ENCODE data around the gene AGAP3.

Gene AGAP3

DNA sequence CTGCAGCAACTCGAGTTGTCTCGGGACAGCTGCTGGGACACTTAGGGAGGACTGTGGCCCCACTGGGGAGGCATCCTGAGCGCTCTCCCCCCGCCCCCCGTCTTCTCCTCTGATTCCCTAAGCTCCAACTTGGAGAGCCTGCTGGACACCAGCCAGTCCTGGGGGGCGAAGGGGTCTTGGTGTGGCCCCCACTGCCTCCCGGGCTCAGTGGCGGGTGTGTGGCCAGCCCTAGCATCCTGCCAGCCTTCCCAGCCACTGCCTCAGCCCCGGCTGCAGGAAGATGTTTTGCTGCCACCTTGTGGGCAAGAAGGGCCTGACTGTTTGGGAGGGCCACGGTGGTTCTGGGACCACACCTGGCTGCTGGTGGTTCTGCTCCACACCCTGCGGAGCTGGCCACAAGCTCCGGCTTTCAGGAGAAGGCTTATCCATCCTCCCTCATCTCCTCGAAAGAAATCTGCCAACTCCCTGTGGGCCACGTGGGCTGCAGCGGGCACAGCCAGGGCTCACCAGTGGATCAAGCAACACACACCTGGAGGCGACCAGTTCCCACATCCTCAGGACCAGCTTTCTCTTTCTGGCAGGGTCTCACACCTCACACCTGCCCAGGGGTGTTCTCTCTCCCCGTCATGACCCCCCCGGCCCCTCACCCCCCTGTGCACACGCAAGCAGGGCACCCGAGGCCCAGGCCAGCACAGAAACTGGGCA is 24.8 kb downstream of the AGAP3 start:
- DNase-seq = peak; percentile 63

GRCh38 chr7:151113344-151114150 is 27.3 kb downstream of the AGAP3 start:
- no peak for DNase-seq

- DNase-seq = no peak
These were observed 28.1 kb downstream of the AGAP3 start for GRCh38 chr7:151114151-151115090.

- no peak for DNase-seq
These were observed 29.0 kb downstream of the AGAP3 start for GRCh38 chr7:151115121-151115835.

DNA sequence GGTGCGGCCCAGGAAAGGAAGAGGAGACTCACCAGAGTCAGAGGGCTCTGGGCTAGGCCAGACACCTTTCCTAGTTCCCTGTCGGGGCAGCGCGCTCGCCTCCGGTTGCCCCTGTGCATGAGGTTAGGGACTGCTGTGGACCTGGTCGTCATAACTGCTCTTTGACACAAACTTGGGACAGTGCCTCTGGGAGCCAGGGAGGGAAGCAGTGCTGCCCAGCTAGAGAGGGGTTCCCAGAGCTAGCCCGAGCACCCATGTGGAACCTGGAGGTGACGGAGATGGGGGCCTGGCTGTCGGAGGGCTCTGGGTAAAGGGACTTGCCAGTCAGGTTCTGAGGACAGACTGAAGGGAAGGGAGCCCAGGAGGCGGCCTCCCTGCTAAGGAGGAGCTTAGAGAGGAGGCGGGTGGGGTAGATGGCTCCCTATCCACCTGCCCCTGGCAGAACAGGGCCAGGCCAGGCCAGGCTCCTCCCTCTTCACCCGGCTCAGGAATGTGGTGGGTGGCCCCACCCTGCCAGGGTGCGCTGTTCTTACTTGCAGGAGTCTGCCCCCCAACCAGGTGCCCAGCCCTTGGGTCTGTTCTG is 29.7 kb downstream of the AGAP3 start:
- DNase-seq = no peak

GRCh38 chr7:151116603-151117440 is 30.5 kb downstream of the AGAP3 start:
- no peak for DNase-seq

- DNase-seq = no peak
These were observed 31.3 kb downstream of the AGAP3 start for GRCh38 chr7:151117565-151117964.

DNA sequence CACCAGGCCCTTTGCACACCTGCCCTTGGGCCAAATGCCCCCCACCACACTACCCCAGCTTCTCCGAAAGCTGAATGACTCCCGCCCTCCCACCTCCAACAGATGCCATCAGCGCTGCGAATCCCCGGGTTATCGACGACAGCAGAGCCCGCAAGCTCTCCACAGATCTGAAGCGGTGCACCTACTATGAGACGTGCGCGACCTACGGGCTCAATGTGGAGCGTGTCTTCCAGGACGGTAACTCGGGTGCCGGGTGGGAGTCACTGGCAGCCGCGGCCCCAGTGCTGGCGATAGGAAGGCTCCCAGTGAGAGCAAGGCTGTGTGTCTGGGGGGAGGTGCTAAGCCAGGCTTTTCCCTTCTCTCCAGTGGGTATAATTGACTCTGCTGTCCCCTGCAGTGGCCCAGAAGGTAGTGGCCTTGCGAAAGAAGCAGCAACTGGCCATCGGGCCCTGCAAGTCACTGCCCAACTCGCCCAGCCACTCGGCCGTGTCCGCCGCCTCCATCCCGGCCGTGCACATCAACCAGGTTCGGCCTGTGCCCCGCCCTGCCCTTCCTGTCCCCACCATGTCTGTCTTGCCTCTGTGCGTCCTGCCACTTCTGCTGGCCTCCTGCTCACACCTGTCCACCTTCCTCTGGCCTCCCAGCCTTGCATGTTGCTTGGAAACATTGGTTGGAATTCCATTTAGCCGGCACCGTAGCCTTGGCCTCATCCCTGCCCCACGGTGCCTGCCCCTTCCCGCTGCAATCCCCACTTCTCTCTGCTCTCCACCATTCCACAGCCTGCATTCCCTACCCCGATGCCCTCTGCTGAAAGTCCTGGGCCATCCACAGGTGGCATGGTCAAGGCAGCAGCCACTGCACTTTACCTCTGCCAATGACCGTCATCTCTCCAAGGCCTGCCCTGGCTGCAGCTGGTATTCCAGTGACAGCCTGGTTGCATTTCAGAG is 32.1 kb downstream of the AGAP3 start:
- no peak for DNase-seq

- no peak for DNase-seq
These were observed 32.8 kb downstream of the AGAP3 start for GRCh38 chr7:151119055-151119415.

DNA sequence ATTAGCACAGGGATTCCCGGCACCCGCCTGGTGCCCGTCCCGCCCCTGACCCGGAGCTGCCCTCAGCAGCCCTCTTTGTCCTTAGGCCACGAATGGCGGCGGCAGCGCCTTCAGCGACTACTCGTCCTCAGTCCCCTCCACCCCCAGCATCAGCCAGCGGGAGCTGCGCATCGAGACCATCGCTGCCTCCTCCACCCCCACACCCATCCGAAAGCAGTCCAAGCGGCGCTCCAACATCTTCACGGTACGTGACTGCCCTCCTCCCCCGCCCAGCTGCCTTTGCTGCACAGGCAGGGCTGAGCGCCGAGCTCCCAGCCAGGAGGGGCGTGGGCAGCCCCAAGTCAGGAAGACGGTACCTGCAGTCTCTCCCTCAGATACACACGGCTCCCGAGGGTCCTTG is 33.6 kb downstream of the AGAP3 start:
- no peak for DNase-seq

DNA sequence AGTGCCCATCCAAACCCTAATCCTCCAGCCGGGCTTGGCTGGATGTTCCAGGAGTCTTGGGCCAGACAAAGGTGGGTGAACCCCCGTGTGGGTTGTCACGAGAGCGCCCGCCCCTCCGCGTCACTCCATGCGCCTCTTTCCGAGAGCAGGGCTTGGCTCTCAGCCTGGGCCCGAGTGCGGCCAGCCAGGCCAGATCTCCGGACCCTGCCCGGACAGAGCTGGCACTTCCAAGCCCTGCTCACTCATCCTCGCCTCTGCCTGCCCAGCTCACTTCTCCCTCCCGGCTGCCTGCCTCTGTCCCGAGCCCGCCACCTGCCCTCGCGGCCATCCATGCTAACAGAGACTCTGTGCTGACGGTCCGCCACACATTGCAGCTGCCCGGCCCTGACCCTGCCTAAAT is 34.6 kb downstream of the AGAP3 start:
- no peak for DNase-seq

DNA sequence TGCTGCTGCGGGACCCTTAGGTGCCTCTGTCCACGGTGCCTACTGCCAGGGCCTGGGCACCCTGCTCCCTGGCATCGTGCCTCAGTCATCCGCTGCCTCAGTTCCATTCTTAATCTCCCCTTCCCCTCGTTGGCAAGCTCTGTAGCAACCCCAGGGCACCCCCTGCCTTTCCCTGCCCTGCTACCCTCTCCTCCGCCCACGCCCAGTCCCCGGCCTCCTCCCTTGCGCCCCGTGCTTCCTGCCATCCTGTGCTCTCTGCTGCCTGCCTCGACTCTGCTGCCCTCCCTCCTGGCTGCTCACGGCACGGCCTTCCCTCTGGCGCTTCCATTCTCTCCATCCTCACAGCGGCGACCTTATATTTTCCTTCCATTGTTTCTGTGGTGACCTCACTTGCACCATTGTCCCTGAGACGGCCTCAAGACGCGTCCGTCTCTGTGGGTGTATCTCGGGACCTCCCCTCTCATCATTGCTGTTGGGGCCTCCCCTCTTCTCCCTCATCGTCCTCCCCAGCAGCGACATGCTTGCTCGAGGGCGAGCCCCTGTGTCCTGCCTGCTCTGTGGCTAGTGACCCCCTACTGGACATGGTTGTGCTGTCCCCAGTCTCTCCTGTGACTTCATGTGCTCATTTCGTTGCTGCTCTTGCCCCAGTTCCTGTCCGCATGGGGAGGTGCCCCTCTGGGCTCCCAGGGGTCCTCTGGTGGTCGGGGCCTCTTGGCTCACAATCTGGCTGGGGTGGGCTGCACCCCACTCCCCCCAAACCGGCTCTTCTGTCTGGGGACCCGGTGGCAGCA is 35.3 kb downstream of the AGAP3 start:
- DNase-seq = no peak

- no peak for DNase-seq
These were observed 36.0 kb downstream of the AGAP3 start for GRCh38 chr7:151122276-151122675.

DNA sequence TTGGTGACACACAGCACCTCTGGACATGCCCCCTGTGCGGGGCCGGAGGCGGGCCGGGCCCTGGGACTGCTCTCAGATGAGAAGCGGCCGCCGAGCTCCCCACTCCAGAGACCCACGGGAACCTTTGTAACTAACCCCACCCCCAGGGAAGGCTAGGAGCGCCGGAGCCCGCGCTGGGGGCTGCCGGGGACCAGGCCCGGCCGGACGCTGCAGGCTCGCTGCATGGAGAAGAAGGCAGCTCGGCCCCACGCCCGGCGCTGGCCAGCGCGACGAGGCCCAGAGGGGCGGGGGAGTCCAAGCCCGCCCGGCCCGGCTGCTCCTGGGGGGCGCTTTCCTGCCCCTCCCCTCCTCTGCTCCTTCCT is 36.5 kb downstream of the AGAP3 start:
- no peak for DNase-seq

- DNase-seq = no peak
These were observed 37.0 kb downstream of the AGAP3 start for GRCh38 chr7:151123158-151123821.

DNA sequence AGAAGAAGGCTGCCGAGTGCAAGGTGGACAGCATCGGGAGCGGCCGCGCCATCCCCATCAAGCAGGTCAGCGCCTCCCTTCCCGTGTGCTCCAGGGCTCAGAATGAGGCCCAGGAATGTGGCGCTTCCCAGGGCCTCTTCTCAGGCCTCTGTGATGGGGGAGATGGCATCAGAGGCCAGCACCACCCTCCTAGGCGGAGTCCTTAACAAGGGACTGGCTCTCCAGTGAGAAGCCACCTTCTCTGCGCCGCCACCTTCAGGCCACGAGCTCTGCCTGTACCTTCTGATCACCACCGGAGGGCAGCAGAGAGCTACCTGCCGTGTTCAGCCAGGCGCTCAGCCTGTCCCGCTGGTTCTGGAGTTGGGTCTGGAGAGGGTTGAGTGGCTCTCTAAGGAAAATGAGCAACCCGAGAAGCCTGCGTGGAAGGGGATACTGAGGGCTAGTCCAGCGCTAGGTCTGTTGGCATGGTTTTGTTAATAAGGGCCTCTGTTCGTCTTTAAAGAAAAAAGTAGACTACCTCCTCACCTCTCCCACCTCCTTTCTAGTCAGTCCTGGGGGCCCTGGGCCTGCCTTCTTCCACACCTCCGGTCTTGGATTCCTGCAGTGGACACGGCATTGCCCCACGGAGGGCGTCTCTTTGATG is 37.7 kb downstream of the AGAP3 start:
- peak; percentile 66 for DNase-seq

DNA sequence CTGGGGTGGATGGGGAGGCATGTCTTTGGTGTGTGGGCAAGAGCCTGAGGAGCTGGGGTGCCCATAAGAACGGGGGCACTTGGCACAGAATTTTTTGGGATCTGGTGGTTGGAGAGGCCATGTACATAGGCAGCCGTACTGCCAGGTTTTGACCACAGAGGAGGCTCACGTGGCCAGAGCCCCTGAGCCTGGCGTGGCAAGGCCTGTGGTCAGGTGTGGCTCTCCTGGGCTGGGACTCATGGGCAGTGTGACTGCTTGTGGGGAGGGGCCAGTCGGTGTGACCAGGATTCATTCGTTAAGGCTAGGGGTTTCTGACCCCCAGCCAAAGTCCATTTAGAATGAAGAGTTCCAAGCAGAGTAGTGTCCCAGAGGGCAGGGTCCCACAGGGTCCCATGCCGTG is 38.2 kb downstream of the AGAP3 start:
- no peak for DNase-seq

- no peak for DNase-seq
These were observed 38.7 kb downstream of the AGAP3 start for GRCh38 chr7:151124899-151125399.
